Epithelial cell of proximal tubule (primary cell): ENCODE data around the gene UBXN4. TPM values are rescaled to one million over a fixed set of nuclear protein-coding genes. Genes with fewer than 3 reads are reported as not detected.

Source experiments
- DNase-seq: peaks from one replicate; pipeline ENCODE4 v3.0.0-alpha.2; 2011; ENCODE audit warnings: low read depth
- H3K4me3 ChIP-seq: 2 replicates; pipeline ENCODE4 v1.5.1; 2011; ENCODE audit warnings: low read depth, mild to moderate bottlenecking, low read length
- total RNA-seq: library from RNA; depleted of rRNA; stranded (reverse); fragments of >200 nt; gene quantifications from 2 replicates; pipeline ENCODE4 v1.2.3, GENCODE V29; 2015
- TF ChIP-seq, protein P1 (sequence below): conservative IDR thresholded peaks from 2 replicates; pipeline ENCODE4 v1.5.1; 2012; ENCODE audit warnings: low read depth, mild to moderate bottlenecking, low read length

Gene UBXN4
- total RNA-seq, 1 donor from 2014 or later, result 47.2 TPM

DNA sequence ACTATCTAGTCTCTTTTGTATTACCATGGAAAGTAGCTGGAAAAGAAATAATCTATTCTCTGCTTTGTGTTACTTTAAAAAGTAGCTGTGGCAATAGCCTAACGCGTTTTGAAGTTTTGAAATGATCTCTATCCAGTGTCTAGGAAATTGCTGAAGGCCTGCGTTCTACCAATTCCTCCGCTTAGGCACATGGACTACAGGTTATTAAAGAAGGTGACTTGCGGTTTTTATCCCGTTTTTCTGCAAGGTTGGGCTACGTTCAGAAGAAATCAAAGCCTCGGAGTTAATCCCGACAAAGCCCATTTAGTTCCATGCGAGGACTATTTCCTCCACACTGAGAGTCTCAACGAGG is 636 bp upstream of the UBXN4 start:
- DNase-seq, result no peak
- TF ChIP-seq, protein P1, sequence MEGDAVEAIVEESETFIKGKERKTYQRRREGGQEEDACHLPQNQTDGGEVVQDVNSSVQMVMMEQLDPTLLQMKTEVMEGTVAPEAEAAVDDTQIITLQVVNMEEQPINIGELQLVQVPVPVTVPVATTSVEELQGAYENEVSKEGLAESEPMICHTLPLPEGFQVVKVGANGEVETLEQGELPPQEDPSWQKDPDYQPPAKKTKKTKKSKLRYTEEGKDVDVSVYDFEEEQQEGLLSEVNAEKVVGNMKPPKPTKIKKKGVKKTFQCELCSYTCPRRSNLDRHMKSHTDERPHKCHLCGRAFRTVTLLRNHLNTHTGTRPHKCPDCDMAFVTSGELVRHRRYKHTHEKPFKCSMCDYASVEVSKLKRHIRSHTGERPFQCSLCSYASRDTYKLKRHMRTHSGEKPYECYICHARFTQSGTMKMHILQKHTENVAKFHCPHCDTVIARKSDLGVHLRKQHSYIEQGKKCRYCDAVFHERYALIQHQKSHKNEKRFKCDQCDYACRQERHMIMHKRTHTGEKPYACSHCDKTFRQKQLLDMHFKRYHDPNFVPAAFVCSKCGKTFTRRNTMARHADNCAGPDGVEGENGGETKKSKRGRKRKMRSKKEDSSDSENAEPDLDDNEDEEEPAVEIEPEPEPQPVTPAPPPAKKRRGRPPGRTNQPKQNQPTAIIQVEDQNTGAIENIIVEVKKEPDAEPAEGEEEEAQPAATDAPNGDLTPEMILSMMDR, result no peak
- no peak overlapping the region for H3K4me3 ChIP-seq

DNA sequence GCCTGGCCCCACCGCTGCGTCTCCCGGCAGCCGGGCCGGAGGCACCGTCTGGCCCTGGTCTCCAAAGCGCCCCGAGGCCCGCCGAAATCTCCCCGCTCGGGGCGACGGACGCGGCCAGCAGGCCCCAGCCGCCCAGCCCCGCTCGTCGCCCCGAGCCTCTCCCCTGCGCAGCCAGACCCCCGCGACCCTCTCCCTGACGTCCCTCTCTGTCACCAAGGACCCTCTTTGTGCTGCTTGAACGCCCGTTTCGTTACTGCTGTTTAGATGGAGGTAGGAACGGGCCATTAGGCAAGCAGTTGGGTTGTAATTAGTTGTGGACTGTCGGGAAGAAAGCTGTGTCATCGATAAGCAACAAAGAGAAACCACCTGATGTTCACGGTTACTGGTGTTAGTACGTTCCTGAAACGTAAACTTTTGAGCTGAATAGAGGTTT is 686 bp downstream of the UBXN4 start:
- DNase-seq, result peak; percentile 36
- H3K4me3 ChIP-seq, result peak overlapping the region; percentile 78
- TF ChIP-seq, protein P1, result no peak

DNA sequence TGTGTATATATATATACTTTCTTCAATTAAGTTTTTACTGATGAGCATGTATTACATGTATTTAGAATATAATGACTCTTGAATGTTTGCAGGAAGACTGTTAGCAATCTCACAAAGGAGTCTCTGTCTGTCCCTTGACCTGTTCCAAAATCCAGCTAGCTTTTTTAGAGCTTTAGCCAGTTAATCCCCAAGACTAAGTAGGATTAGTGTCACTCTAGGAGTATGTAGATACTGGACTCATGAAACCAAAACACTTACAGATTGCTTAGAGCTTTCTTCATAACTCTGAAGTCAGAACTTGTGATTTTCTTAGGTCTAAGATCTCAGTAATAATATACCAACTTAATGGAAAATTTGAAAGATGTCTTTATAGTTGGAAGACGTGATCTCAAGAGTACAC is 2.2 kb downstream of the UBXN4 start:
- no peak for DNase-seq
- TF ChIP-seq, protein P1, result no peak
- H3K4me3 ChIP-seq, result peak overlapping the region; percentile 78

DNA sequence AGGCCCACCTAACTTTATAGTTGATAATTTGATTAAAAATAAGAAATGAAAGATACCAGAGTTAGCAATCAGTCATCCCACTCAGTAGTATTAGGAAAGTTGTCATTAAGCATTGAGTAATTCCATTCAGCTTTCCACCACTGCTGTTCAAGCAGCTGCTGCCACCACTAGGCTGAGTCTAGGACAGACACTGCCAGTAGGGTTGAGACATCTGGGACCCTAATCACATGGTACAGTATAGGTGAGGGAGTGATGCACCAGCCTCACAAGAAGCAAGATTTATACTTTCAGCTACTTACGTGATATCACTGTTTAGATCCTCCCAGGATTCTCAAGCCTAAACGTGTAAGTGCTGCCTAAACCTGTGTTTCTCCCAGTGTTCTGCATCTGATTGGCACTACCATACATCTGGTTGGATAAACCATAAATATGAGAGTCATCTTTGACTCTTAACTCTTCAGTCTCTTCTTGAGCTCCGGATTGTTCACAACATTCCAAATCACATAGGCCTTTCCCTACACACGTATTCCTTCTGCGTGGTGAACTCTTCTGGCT is 3.2 kb downstream of the UBXN4 start:
- H3K4me3 ChIP-seq, result no peak overlapping the region
- TF ChIP-seq, protein P1, result peak; percentile 44
- DNase-seq, result no peak

DNA sequence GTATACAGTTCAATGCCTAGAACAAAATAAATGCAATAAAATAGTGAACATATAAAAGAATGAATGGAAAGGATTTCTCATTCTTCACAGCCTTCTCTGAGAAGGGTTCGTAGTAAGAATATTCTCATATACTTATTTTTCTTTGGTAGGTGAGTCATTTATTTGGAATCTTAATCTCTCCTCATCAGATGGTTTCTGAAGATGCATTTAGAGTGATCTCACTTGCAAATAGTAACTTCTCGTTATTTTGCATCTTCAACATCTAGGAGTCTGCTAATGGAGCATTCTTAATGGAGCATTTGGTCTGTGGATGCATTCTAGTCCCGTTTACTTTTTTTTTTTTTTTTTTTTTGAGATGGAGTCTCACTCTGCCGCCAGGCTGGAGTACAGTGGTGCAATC is 3.9 kb downstream of the UBXN4 start:
- TF ChIP-seq, protein P1, result no peak
- H3K4me3 ChIP-seq, result no peak overlapping the region
- DNase-seq, result no peak

DNA sequence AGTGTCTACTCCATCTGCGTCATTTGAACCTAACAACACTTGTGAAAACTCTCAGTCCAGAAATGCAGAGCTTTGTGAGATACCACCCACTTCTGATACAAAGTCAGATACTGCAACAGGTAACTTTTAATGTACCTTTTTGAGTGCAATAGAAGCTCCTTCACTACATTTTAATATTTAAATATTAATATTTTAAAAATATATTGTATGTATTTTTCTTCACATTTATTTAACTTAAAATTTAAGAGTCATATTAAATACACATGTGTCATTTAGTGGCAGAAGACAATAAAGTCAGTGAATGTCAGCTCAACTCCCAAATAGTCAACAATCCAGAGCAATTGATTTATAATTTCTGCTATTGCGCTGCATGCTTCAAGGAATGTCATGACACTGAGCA is 13.9 kb downstream of the UBXN4 start:
- no peak overlapping the region for H3K4me3 ChIP-seq
- TF ChIP-seq, protein P1, result no peak
- no peak for DNase-seq

DNA sequence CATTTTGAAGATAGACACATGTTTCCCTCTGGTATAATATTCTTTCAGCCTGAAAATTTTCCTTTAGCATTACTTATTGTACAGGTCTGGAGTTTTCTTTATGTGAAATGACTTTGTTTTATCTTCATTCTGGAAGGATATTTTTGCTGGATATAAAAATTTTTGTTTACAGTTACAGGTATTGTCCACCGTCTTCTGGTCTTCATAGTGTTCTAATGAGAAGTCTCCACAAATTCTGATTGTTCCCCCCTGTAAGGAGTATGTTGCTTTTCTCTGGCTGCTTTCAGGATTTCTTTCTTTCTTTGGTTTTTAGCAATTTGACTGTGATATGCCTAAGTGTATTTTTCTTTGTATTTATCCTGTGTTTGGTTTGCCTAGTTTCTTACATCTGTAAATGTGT is 15.0 kb downstream of the UBXN4 start:
- TF ChIP-seq, protein P1, result no peak
- DNase-seq, result no peak
- no peak overlapping the region for H3K4me3 ChIP-seq
